GM19395 (cell line): ENCODE data around the gene PCDHB10.

Experiments
- ATAC-seq: cut with Tn5 transposase; IDR thresholded peaks from one replicate; pipeline ENCODE4 v1.9.1; 2021; ENCODE audit warnings: mild to moderate bottlenecking, moderate library complexity; ENCODE audit not compliant: unreplicated experiment

Gene PCDHB10

DNA sequence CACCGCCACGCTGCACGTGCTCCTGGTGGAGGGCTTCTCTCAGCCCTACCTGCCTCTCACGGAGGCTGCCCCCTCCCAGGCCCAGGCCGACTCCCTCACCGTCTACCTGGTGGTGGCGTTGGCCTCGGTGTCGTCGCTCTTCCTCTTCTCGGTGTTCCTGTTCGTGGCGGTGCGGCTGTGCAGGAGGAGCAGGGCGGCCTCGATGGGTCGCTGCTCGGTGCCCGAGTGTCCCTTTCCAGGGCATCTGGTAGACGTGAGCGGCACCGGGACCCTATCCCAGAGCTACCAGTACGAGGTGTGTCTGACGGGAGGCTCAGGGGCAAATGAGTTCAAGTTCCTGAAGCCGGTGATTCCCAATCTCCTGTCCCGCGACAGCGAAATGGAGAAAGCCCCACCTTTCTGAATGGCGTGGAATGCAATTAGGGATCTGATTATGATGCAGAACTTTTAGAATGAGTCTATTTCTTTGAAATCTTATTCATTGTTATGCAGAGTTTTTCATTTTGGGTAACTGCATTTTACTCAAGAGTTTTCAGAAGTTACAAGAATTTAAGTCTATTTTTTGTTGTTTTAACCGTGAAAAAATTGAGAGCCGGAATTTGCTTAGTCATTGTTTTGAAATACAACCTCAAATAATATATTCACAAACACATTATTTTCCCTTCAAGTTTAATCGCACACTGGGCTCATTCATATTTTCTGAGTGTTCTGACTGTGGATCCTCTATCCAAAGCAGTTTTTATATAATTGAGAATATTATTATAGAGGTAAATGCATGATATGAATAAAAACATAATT lies 44.6 kb downstream of the PCDHB10 start:
- no peak for ATAC-seq

DNA sequence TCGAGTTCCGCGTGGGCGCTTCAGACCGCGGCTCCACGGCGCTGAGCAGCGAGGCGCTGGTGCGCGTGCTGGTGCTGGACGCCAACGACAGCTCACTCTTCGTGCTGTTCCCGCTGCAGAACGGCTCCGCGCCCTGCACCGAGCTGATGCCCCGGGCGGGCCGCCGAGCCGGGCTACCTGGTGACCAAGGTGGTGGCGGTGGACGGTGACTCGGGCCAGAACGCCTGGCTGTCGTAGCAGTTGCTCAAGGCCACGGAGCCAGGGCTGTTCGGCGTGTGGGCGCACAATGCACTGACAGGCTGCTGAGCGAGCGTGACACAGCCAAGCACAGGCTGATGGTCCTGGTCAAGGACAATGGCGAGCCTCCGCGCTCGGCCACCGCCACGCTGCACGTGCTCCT lies 49.3 kb downstream of the PCDHB10 start:
- ATAC-seq, result no peak
